HEK293T (cell line): ENCODE data around the gene FADS6.

Source experiments
- ARNT ChIP-seq: fragments of 450-650 bp; IDR thresholded peaks from 2 replicates; pipeline ENCODE4 v1.6.1; 2017; ENCODE audit warnings: mild to moderate bottlenecking
- BHLHE40 ChIP-seq: fragments of 450-650 bp; IDR thresholded peaks from 2 replicates; pipeline ENCODE4 v1.6.1; 2016; ENCODE audit warnings: mild to moderate bottlenecking, moderate library complexity, borderline replicate concordance
- CTBP1 ChIP-seq: fragments of 450-650 bp; IDR thresholded peaks from 2 replicates; pipeline ENCODE4 v1.6.1; 2016; ENCODE audit warnings: borderline replicate concordance
- ELF4 ChIP-seq: fragments of 450-650 bp; IDR thresholded peaks from 2 replicates; pipeline ENCODE4 v1.6.1; 2017; ENCODE audit warnings: antibody characterized with exemption
- FOXK2 ChIP-seq: fragments of 450-650 bp; IDR thresholded peaks from 2 replicates; pipeline ENCODE4 v1.6.1; 2016; ENCODE audit warnings: mild to moderate bottlenecking
- FOXM1 ChIP-seq: fragments of 450-650 bp; IDR thresholded peaks from 2 replicates; pipeline ENCODE4 v1.6.1; 2017; ENCODE audit warnings: mild to moderate bottlenecking, borderline replicate concordance
- HDGF ChIP-seq: fragments of 450-650 bp; IDR thresholded peaks from 2 replicates; pipeline ENCODE4 v1.6.1; 2017; ENCODE audit warnings: antibody characterized with exemption, borderline replicate concordance
- LEF1 ChIP-seq: fragments of 450-650 bp; IDR thresholded peaks from 2 replicates; pipeline ENCODE4 v1.6.1; 2017; ENCODE audit warnings: mild to moderate bottlenecking, borderline replicate concordance
- NFRKB ChIP-seq: fragments of 450-650 bp; IDR thresholded peaks from 2 replicates; pipeline ENCODE4 v1.6.1; 2016; ENCODE audit warnings: mild to moderate bottlenecking, moderate library complexity
- PKNOX1 ChIP-seq: fragments of 450-650 bp; IDR thresholded peaks from 2 replicates; pipeline ENCODE4 v1.6.1; 2016
- SP1 ChIP-seq: fragments of 450-650 bp; IDR thresholded peaks from 2 replicates; pipeline ENCODE4 v1.6.1; 2017
- SUZ12 ChIP-seq: fragments of 450-650 bp; IDR thresholded peaks from 2 replicates; pipeline ENCODE4 v1.6.1; 2016; ENCODE audit warnings: mild to moderate bottlenecking
- TARDBP ChIP-seq: fragments of 450-650 bp; IDR thresholded peaks from 2 replicates; pipeline ENCODE4 v1.6.1; 2016

DNA sequence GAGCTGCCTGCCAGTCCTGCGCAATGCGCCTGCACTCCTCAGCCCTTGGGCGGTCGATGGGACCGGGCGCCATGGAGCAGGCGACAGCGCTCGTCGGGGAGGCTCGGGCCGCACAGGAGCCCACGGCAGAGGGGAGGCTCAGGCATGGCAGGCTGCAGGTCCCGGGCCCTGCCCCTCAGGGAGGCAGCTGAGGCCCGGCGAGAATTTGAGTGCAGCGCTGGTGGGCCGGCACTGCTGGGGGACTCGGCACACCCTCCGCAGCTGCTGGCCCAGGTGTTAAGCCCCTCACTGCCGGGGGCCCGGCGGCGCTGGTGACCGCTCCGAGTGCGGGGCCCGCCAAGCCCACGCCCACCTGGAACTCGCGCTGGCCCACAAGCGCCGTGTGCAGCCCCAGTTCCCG, 13.6 kb upstream of the FADS6 start:
- TF ChIP-seq SUZ12 (no peak), ELF4 (no peak), SP1 (no peak), NFRKB (no peak), FOXK2 (no peak), FOXM1 (no peak), BHLHE40 (no peak), LEF1 (no peak), TARDBP (no peak), ARNT (no peak), HDGF (no peak), CTBP1 (no peak), PKNOX1 (no peak)
